ENCODE data around the gene SCGB1C2. TPM values are rescaled to one million over a fixed set of nuclear protein-coding genes. Genes with fewer than 3 reads are reported as not detected.
"Not testable (repeated sequence)": the region's sequence is repeated elsewhere in the genome, so short reads cannot be mapped to it uniquely, and the experiment has no call there.

SCGB1C2 gene
- total RNA-seq (ENCODE audit: insufficient read depth, low replicate concordance) = not detected

DNA sequence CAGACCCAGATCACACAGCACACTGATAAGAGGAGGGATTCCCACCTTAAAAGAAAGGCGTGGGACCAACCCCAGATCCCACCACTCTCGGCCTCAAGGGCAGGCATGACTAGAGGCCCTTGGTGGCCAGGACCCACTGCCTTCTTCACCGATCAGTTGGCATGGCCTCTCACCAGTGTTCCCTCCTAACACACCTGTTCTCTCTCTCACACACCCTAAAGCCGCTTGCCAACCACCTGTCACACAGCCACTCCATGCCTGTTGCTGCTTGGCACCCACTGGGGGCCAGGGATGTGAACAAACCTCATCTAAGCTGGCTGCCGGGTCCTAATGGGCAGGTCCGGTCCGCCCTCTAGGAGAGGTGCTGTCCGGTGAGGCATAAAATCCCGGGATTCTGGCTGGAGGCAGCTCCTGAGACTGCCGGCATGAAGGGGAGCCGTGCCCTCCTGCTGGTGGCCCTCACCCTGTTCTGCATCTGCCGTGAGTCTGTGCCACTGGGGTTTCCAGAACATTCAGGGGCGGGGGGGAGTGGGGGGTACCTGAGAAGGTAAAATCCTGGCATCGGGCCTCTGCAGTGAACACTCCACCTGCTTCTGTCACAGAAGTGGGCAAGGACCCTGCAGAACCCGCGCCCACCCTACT, at the start of gene SCGB1C2:
SCGB1C2 (plus strand) TSS at position 404 of the 642 bp plus-strand sequence; CDS start at position 426, 22 bp downstream.
- not testable (repeated sequence) for DNase-seq (ENCODE audit: low spot score)

DNA sequence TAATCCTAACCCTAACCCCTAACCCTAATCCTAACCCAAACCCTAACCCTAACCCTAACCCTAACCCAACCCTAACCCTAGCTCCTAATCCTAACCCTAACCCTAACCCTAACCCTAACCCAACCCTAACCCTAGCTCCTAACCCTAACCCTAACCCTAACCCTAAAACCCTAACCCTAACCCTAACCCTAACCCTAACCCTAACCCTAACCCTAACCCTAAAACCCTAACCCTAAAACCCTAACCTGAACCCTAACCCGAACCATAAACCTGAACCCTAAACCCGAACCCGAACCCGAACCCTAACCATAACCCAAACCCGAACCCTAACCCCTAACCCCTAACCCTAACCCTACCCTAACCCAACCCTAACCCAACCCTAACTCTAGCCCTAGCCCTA, 24.3 kb upstream of the SCGB1C2 start:
- not testable (repeated sequence) for DNase-seq (ENCODE audit: low spot score)

DNA sequence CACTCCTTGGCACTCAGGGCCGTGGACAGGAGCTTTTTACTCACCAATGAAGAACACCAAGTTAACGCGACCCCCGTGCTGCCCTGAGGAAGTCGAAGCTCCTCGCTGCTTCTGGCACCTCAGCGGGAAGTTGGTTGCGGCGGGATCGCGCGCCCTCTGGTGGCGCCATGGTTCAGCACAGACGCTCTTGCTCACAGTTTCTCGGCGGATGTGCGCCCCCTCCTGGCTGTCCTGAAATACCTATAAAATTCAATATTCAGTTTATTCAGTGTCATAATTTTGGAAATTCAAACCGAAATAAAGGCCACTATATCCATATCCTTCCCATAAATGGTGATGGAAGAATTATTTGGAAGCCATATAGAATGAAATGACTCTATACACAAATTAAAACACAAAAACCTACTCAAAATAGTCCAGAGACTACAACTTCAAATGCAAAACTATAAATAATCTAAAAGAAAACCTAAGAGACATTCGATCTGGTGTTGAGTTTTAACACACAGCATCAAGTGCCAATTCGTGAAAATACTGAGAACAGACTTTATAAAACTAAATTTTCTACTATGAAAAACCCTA, 18.9 kb upstream of the SCGB1C2 start:
- not testable (repeated sequence) for DNase-seq (ENCODE audit: low spot score)

DNA sequence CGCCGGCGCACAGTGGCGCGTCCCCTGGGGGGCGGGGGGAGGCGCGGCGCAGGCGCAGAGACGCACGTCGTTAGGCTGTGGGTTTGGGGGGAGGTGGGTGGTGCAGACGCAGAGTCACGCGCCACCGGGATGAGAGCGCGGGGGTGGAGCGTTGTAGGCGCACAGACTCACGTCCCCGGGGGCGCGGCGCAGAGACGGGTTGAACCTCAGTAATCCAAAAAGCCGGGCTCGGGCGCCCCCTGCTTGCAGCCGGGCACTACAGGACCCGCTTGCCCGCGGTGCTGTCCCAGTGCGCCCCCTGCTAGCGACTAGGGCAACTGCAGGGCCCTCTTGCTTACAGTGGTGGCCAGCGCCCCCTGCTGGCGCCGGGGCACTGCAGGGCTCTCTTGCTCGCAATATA, 3.4 kb upstream of the SCGB1C2 start:
- not testable (repeated sequence) for DNase-seq (ENCODE audit: low spot score)

DNA sequence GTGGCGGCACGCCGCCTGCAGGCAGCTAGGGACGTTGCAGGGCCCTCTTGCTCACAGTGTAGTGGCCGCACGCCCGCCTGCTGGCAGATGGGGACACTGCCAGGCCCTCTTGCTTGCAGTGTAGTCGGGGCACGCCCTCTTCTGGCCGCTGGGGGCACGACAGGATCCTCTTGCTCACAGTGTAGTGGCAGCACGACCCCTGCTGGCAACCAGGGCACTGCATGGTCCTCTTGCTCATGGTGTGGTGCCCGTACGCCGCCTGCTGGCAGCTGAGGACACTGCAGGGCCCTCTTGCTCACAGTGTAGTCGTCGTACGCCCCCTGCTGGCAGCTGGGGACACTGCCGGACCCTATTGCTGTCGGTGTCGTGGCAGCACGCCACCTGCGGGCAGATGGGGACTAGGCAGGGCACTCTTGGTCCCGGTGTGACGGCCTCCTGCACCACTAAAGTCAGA, 3.0 kb upstream of the SCGB1C2 start:
- DNase-seq (ENCODE audit: low spot score) = not testable (repeated sequence)

DNA sequence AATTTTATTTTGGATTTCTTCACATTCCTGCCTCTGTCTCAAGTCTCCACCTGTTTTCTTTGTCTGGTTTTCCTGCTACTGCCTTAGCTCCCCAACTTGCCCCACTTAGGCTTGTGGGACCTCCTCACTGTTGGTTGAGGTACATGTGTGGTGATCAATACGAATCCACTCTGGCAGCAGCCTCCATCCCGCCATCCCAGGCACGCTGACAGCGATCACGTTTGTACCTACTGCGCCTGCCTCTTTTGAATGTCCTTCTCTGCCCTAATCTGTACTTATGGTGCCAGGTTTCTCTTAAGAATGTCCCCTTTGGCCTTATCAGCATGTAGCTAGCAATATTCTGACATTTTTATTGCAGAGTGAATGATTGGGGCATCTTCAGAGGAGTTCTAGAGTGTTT, 2.3 kb upstream of the SCGB1C2 start:
- DNase-seq (ENCODE audit: low spot score) = not testable (repeated sequence)

DNA sequence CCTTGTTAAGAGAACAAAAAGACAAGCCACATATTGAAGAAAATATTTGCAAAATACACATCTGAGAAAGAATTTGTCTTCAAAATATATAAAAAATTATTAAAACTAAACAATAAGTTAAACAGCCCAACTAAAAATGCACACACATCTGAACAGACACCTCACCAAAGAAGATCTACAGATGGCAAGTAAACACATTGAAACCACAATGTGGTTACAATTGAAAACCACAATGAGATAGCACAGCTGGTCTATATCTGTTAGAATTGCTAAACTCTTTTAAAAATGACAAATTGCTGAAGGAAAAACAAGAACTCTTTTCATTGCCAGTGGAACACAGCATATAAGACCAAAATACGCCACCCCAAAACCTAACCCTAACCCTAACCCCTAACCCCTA, 1.5 kb upstream of the SCGB1C2 start:
- not testable (repeated sequence) for DNase-seq (ENCODE audit: low spot score)

DNA sequence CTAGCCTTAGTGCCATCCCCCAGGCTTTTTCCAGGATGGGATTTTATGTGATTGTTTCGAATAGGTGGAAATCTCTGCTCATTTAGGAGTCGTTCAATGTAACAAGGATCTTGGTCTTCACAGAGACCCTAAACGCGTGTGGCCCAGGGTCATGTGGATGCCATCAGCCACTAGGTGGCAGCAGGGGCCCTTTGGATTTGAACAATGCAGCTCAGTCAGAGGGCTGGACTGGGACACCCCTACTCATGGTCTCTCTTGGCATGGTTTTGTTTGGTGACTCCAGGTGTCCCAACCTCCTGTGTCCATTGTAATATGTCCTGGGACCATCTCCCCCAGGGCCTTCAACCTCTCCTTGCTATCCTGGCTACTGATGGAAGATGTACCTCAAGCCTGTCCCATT, 838 bp upstream of the SCGB1C2 start:
- DNase-seq (ENCODE audit: low spot score) = not testable (repeated sequence)

DNA sequence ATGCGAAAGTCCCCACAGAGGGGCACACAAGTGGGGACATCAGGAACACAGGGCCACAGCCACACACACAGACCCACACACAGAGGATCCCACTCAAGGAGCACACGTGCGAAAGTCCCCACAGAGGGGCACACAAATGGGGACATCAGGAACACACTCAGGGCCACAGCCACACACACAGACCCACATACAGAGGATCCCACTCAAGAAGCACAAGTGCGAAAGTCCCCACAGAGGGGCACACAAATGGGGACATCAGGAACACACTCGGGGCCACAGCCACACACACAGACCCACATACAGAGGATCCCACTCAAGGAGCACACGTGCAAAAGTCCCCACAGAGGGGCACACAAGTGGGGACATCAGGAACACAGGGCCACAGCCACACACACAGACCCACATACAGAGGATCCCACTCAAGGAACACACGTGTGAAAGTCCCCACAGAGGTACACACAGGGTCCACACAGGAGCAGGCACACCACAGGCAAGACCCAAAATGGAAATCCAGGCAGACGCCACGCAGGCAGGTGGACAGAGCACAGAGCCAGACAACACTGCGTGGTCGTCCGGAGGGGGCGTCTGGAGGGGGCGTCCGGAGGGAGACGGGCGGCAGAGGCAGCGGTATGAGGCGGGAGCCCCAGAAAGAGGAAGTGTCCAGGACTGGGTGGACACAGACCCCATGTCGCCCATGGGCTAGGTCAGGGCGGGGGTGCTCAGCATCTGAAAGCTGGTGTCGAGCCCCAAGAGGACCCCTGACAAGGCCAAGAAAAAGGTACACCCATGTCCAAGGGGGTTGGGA, 2.2 kb downstream of the SCGB1C2 start:
- not testable (repeated sequence) for DNase-seq (ENCODE audit: low spot score)

DNA sequence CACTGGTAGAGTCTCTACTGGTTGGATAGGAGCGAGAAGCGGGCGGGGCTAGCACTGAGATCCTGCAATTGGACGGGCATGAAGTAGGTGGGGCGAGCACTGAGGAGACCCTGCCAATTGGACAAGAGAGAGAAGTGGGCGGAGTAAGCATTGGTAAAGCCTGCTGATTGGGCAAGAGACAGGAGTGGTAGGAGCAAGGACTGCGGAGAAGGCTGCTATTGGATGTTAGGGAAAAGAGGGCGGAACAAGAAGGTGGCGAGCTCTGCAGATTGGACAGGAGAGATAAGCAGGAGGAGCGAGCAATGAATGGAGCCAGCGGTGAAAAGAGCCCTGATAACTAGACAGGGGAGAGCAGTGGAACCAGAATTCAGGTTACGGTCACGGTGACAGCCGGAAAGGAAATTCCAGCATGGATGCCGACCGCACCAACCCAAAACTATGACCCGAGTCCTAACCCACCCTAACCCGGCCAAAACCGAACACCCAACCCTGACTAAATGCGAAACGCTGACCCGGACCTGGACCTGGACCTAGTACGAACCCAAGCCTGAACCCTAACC, 4.8 kb downstream of the SCGB1C2 start:
- no peak for DNase-seq (ENCODE audit: low spot score)

DNA sequence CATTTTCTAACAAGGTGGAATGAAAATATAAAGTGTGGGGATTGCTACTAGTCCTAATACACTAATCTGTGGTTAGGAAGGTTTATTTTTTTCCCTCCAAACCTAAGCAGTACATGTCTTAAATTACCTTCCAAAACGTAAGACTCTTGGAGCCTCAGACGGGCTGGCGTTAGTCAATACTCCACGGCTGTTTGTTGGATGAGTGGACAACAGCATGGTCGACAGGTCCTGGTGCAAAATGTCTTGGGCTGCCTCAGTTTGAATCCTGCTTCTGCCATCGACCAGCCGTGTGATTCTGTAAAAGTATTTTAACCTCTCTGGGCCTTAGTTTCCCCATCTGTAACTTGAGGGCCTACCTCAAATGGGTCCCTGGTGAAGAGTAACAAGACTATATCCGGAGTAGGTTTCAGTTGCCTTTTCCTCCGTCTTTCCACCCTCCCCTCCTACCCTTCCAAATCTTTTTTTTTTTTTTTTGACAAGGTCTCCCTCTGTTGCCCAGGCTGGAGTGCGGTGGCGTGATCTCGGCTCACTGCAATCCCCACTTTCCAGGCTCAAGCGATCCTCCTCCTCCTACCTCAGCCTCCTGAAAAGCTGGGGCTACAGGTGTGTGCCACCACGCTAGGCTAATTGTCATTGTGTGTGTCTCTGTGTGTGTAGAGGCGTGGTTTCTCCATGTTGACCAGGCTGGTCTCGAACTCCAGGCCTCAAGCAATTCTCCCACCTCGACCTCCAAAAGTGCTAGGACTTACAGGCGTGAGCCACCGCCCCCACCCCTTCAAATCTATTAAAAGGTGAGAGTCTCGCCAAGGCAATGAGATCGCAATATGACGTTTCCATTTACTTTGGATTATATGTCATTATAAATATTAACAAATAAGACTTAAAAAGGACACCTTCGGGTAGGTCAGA, 5.8 kb downstream of the SCGB1C2 start:
- DNase-seq (ENCODE audit: low spot score) = no peak

DNA sequence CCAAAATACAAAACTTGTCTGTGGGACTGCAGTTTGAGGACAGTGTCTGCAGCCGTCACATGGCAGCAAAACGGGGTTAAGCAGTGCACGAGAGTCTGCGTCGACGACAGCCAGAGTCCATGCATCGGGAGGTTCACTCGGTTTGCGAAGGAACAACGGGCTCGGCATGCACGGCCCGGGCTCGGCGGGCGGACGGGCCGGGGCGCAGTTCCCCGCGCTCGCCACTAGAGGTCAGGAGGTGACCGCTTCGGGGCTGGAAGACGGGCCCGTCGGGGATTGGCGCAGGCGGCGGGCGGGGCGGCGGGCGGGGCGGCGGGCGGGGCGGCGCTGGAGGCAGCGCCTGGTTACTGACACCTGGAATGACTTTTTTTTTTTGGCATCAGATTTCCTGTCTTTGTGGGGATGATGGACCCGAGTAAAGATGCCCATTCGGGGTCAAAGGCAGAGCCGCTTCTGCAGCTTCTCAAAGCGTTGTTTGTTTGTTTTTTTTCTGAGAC, 6.5 kb downstream of the SCGB1C2 start:
- DNase-seq (ENCODE audit: low spot score) = peak; percentile 65

DNA sequence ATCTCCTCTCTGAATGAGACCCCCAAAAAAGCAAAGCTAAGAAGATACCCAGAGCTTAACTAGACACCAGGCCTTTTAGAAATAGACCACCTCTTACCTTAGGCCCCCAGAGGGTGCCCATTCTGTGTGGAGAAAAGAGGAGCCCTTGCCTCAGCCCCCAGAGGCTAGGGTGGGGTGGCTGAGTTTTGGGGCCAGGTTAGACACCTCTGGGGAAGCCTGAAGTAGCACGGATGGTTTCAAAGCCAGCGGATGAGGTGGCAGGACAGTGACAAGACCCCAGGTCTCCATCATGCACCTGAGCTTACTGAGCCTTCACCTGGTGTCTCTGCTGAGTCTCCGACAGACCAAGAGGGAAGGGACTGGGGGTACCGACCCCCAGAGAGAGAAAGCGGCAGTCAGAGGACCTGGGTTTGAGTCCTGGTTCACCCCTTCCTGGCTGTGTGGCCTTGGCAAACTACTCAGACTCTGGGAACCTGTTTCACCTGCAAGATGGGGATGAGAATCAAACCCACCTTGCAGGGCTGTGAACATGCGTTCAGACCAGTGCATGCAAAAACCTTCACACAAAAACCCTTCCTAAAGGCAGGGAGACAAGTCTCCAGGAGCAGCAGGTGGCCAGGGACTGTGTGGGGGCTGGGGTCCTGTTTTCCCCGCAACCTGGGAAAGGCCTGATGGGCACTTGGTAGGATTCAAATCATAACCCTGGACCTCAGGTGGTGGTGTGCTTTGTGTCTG, 7.7 kb downstream of the SCGB1C2 start:
- DNase-seq (ENCODE audit: low spot score) = no peak

DNA sequence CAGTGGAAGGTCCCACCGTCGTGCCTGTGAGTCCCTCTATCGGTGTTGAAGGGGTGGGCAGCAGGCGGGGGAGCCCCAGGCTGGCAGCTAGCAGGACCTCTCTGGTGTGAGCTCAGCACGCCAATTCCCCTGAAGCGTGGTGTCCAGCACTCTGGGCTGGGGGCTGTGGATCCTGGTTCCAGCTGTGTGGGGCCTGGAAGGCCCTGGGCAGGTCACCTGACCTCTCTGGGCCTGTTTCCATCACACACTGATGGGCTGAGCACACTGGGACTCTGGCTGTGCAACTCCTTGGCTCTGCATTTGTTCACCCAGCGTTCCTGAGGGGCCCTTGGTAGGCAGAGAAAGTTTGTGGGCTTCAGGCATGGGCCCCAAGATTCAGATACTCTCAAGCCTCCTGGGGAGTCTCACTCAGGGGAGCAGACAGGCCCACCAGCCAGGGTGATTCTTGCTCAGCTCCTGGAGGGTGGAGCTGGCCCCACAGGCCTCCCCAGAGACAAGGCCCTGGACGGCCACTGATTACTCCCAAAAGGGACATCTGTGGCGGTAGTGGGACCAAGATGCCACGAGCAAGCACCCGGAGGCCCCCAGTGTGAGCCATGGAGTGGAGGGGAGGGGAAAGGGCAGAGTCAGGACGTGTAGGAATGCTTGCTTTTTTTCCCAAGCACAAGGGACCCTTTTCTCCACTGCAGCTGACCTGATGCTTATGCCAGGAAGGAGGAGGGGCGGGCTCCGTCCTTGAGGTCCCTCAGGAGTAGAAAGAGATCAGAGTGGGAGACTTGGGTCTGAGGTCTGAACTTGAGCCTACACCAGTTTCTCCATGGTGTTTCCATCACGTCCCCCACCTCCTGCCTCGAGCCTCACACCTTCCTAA, 8.5 kb downstream of the SCGB1C2 start:
- DNase-seq (ENCODE audit: low spot score) = no peak

DNA sequence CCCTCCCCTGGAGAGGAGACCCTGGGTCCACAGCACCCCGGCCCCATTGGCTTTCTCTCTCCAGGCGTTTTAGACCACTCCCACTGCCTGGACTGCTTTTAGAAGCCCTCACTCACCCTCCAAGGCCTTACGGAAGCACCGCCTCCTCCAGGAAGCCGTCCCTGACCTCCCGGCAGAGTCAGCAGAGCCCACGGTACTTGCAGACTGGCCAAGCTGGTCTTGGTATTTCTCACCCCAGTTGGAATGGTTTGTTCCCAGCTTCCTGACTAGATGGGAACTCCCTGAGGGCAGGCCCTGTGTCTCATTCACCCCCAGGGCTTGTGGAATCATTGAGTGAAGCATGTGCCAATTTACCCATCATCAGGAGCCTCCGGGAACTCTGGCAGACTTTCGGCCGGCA, 9.2 kb downstream of the SCGB1C2 start:
- DNase-seq (ENCODE audit: low spot score) = no peak

DNA sequence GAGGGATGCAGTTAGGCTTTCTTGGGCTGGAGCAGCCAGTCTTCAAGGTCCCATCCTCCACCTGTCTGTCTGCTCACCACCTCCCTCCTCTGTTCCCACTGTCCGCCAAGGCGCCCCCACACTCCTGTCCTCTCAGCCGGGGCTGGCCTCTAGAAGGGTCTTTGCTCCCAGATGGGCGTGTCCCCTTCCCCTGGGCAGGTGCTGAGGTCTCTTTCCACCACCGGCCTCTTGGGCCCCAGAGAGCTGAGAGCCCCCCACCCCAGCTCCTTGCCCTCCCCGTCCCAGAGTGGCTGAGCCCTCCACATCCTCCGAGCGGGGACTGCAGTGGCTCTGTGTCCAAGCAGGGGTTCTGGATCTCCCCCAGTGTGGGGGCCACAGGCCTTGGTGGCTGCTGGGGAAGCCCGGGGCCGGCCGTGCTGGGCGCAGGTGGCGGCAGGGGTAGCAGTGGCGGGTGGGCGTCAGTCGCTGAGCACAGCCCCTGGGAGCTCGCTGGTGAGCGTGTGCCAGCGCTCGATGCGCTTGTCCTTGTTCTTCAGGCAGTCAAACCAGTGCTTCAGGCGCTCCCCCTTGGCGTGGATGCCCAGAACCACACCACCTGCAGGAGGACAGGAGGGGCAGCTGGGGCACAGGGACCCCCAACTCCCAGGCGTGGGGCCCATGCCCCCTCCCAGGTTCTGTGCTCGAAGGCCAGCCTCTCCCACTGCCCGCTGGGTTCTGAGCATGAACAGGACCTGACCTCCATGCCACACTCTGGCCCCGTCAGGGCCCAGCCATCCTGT, 9.8 kb downstream of the SCGB1C2 start:
- no peak for DNase-seq (ENCODE audit: low spot score)

DNA sequence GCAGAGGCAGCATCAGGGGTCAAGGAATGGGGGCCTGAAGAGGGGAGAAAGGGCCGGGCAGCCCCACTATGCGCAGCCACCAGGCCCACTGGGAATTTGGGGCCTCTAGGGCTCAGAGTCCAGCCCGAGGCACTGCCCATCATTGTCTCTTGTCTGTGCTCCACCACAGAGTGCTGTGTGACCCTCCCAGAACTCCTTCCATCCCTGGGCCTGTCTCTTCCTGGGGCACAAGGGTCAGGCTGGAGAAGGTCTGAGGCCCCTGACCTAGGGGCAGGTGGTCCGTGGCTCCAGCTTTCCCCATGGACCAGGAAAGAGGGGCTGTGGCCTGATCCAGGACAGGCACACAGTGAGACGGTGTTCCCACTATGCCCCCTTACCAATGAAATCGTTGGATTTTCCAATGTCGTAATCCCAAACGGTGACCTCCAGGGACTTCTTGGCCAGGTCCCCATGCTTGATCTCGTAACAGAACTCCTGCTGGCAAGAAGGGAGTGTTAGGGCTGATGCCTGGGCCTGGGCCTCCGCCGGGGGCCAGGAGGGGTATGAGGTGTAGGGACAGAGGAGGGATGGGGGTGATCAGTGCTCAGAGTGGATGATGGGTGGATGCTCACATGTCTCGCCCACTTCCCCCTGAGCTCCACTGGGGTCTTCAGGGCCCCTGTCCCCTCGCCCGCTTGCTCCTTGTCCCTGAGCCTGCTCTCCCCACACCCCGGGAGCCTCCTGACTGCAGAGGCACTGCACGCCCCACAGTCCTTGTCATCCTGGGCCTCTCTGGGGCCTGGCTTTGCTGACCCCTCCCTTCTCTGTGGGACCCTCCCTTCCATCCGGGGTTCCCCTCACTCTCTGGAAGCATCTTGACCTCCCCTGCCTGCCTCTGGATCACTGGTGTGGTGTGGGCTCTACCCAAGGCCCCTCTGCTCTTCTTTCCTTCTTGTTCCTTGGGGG, 10.7 kb downstream of the SCGB1C2 start:
- DNase-seq (ENCODE audit: low spot score) = no peak
